Endodermal cell (in vitro differentiated cells): ENCODE measurements around the gene UPF3A. TPM values are rescaled to one million over a fixed set of nuclear protein-coding genes. Genes with fewer than 3 reads are reported as not detected.

Experiments used
- DNase-seq: peaks from one replicate; pipeline ENCODE4 v3.0.0-alpha.2; 2017
- H3K27ac ChIP-seq: 2 replicates; pipeline ENCODE4 v1.5.1; 2013; ENCODE audit warnings: mild to moderate bottlenecking, low read depth, low read length, moderate library complexity
- H3K27me3 ChIP-seq: 2 replicates; pipeline ENCODE4 v1.6.1; 2013; ENCODE audit warnings: mild to moderate bottlenecking, low read length, moderate library complexity; ENCODE audit not compliant: insufficient read depth, control insufficient read depth, poor library complexity, severe bottlenecking
- H3K36me3 ChIP-seq: 2 replicates; pipeline ENCODE4 v1.7.0; 2013; ENCODE audit warnings: mild to moderate bottlenecking, low read length, moderate library complexity; ENCODE audit not compliant: control insufficient read depth, insufficient read depth
- H3K4me1 ChIP-seq: one replicate; pipeline ENCODE4 v1.7.0; 2013; ENCODE audit warnings: low read length; ENCODE audit not compliant: control insufficient read depth, insufficient read depth
- H3K4me3 ChIP-seq: 2 replicates; pipeline ENCODE4 v1.5.1; 2013; ENCODE audit warnings: mild to moderate bottlenecking, low read length, moderate library complexity
- H3K9ac ChIP-seq: 2 replicates; pipeline ENCODE4 v1.6.1; 2013; ENCODE audit warnings: mild to moderate bottlenecking, low read length, moderate library complexity; ENCODE audit not compliant: poor library complexity, severe bottlenecking; ENCODE audit errors: extremely low read depth
- H3K9me3 ChIP-seq: 2 replicates; pipeline ENCODE4 v1.6.1; 2013; ENCODE audit warnings: mild to moderate bottlenecking, low read length, moderate library complexity; ENCODE audit not compliant: control insufficient read depth
- H3K27ac Mint-ChIP-seq: 2 replicates; pipeline ENCODE4 v1.8.0; 2020; ENCODE audit warnings: mixed read lengths
- H3K27me3 Mint-ChIP-seq: 2 replicates; pipeline ENCODE4 v1.8.0; 2021; ENCODE audit warnings: mild to moderate bottlenecking, mixed read lengths; ENCODE audit not compliant: insufficient read depth
- H3K36me3 Mint-ChIP-seq: 2 replicates; pipeline ENCODE4 v1.8.0; 2020; ENCODE audit warnings: low read depth, mixed read lengths
- H3K4me1 Mint-ChIP-seq: 2 replicates; pipeline ENCODE4 v1.8.0; 2020; ENCODE audit warnings: mixed read lengths
- H3K4me3 Mint-ChIP-seq: 2 replicates; pipeline ENCODE4 v1.8.0; 2020; ENCODE audit warnings: mild to moderate bottlenecking, moderate library complexity, mixed read lengths
- H3K9me3 Mint-ChIP-seq: 2 replicates; pipeline ENCODE4 v1.8.0; 2020; ENCODE audit warnings: mild to moderate bottlenecking, mixed read lengths
- WGBS, 2 experiments: methylation state at CpG; one replicate each; pipeline versions ENCODE4 v1.1.5 to v1.1.7; 2013; ENCODE audit warnings: missing lambda C conversion rate in 2 of 2, mixed read lengths in 1 of 2; ENCODE audit not compliant: insufficient coverage in 1 of 2, insufficient read length in 1 of 2; 5-methylcytosine and 5-hydroxymethylcytosine counted together
- total RNA-seq, 2 donors: library from RNA; stranded (reverse); fragmentation: NEBNext Ultra II Directional in 1 of 2; extraction: Animal tissue kit (Norgen Biotek cat#: 25700) in 1 of 2; gene quantifications; 2 replicates in 1 of 2; 3 replicates in 1 of 2; pipeline ENCODE4 v1.2.1, GENCODE V29; 2021
- TF ChIP-seq, protein P1 (sequence below): fragments of 200-600 bp; sonication (generic); conservative IDR thresholded peaks from 2 replicates; pipeline ENCODE4 v1.5.0; 2021; ENCODE audit warnings: antibody characterized with exemption, mild to moderate bottlenecking

Gene UPF3A
- total RNA-seq, 2 donors from 2014 or later: 56.5 to 81.2 TPM

DNA sequence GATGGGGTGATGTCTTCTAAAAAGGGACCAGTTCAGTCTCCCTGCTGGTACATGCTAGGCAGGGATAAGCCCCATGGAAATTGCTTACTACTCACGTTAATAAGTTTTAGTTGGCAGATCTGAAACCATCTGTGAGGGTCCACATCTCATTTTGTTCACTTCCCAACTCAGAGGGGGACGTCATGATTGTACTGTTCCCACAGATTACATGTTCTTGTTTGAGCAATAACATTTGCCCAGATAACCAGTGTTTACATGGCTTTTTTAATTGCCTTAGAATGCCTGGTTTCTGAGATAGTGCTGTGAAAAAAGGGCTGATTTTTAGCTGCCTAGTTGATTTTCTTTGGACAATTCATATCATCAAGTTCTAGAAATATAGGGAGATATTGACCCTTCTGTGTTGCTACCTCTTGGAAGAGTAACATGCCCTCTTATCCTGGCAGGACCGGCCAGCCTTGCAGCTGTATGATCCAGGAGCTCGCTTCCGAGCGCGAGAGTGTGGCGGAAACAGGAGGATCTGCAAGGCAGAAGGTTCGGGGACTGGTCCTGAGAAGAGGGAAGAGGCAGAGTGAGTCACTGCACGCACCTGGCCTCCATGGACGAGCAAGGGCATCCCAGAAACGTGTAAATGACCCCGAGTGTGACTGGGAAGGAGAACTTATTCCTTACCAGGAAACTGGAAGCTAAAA lies 23.1 kb downstream of the UPF3A start:
- no peaks in the 10 kb centered on the region for H3K27me3 Mint-ChIP-seq
- no peaks in the 10 kb centered on the region for H3K4me1 Mint-ChIP-seq
- no peaks in the 10 kb centered on the region for H3K4me1 ChIP-seq
- no peak for DNase-seq
- 95 to 99% methylated on average over 10 to 13 of the region's 13 CpGs for WGBS, 2 experiments
- no peaks in the 10 kb centered on the region for H3K27me3 ChIP-seq
- H3K9me3 ChIP-seq: no peaks in the 10 kb centered on the region
- H3K4me3 Mint-ChIP-seq: no peak overlapping the region
- no peaks in the 10 kb centered on the region for H3K9me3 Mint-ChIP-seq
- H3K27ac Mint-ChIP-seq: no peak overlapping the region
- H3K36me3 Mint-ChIP-seq: peaks cover 59% of the 10 kb centered on the region
- H3K36me3 ChIP-seq: peaks cover 48% of the 10 kb centered on the region
- H3K4me3 ChIP-seq: no peak overlapping the region
- H3K27ac ChIP-seq: no peak overlapping the region
- H3K9ac ChIP-seq: no peak overlapping the region
- TF ChIP-seq, protein P1, sequence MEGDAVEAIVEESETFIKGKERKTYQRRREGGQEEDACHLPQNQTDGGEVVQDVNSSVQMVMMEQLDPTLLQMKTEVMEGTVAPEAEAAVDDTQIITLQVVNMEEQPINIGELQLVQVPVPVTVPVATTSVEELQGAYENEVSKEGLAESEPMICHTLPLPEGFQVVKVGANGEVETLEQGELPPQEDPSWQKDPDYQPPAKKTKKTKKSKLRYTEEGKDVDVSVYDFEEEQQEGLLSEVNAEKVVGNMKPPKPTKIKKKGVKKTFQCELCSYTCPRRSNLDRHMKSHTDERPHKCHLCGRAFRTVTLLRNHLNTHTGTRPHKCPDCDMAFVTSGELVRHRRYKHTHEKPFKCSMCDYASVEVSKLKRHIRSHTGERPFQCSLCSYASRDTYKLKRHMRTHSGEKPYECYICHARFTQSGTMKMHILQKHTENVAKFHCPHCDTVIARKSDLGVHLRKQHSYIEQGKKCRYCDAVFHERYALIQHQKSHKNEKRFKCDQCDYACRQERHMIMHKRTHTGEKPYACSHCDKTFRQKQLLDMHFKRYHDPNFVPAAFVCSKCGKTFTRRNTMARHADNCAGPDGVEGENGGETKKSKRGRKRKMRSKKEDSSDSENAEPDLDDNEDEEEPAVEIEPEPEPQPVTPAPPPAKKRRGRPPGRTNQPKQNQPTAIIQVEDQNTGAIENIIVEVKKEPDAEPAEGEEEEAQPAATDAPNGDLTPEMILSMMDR: no peak

DNA sequence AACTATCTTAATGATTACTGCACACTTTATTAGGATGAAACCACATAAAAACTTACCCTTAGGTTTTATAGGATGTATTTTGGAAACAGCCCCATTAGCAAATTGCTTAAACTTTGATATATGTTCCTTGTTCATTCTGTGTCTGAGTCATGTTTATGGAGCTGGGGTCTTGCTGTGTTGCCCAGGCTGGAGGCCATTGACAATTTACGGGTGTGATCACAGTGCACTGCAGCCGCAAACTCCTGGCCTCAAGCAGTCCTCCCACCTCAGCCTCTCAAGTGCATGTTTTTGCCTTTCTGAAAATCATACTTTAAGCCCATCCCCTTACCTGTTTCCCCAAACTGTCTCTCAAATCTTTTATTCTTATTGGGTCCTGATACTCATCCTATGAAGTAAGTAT lies 27.7 kb downstream of the UPF3A start:
- H3K9me3 Mint-ChIP-seq: no peaks in the 10 kb centered on the region
- Histone ChIP-seq H3K4me1 (no peaks in the 10 kb centered on the region), H3K36me3 (peaks cover 23% of the 10 kb centered on the region), H3K4me3 (no peak overlapping the region), H3K27me3 (no peaks in the 10 kb centered on the region), H3K9me3 (no peaks in the 10 kb centered on the region), H3K27ac (no peak overlapping the region), H3K9ac (no peak overlapping the region)
- 97 to 100% methylated on average over 2 of the region's 2 CpGs for WGBS, 2 experiments
- no peak overlapping the region for H3K27ac Mint-ChIP-seq
- TF ChIP-seq, protein P1: no peak
- DNase-seq: no peak
- H3K36me3 Mint-ChIP-seq: peaks cover 25% of the 10 kb centered on the region
- no peaks in the 10 kb centered on the region for H3K4me1 Mint-ChIP-seq
- no peaks in the 10 kb centered on the region for H3K27me3 Mint-ChIP-seq
- H3K4me3 Mint-ChIP-seq: no peak overlapping the region

GRCh38 chr13:114309806-114310410 lies 28.5 kb downstream of the UPF3A start:
- DNase-seq: no peak
- Histone ChIP-seq H3K36me3 (peaks cover 16% of the 10 kb centered on the region), H3K4me3 (no peak overlapping the region), H3K4me1 (no peaks in the 10 kb centered on the region), H3K27ac (no peak overlapping the region), H3K27me3 (no peaks in the 10 kb centered on the region), H3K9ac (no peak overlapping the region), H3K9me3 (no peaks in the 10 kb centered on the region)
- Mint-ChIP-seq H3K27me3 (no peaks in the 10 kb centered on the region), H3K4me3 (no peak overlapping the region), H3K4me1 (peaks cover 2% of the 10 kb centered on the region), H3K27ac (no peak overlapping the region), H3K9me3 (no peaks in the 10 kb centered on the region), H3K36me3 (peaks cover 19% of the 10 kb centered on the region)
- TF ChIP-seq, protein P1: no peak
- WGBS, 2 experiments: 86 to 93% methylated on average over 4 to 6 of the region's 6 CpGs
